ENCODE results near the gene DLK1. TPM values are rescaled to one million over a fixed set of nuclear protein-coding genes. Genes with fewer than 3 reads are reported as not detected.

Gene DLK1
- total RNA-seq, 2 donors from 2014 or later, result 26.2 to 33.0 TPM

DNA sequence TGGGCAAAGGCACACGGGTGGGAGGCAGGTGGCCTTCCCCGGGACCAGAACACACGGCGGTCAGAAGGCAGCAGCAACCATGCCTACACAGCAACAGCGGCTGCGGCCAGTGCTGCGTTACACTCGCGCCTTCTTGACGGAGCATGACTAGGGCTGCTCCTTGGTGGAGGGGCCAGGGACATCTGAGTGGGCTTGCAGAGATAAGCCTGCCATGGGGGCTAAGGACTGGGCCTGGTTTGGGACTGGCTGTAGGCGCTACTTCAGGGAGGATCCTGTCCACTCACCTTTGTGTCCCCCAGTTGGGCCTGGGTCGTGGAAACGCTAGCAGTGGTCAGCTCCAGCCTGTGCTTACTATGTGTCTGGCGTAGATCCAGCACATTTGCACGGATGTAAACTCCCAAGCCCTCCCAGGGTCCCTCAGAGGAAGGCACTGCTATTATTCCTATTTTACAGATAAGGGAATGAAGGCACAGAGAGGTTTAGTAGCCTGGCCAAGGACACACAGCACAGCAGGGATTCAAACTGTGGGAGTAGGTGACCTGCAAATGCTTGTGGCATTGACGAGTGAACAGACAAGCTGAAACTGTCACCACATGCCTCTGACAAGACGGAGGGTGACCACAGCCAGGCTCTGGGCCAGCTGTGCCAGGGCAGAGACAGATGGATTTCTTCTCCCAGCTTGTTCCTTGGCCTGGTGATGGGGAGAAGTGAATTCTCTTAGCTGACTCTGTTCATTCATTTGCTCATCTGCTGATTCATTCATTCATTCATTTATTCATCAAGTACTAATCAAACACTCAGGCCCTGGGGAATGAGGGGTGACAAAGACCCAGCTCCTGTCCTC lies 31.9 kb upstream of the DLK1 start:
- H3K4me3 ChIP-seq, result no peak overlapping the region
- no peaks in the 10 kb centered on the region for H3K4me1 ChIP-seq
- H3K36me3 ChIP-seq (replicated peaks in 1 of 2; ENCODE audit: insufficient read depth in 1 of 2, low read depth in 2 of 2), result no peaks in the 10 kb centered on the region
- no peak for TF ChIP-seq POLR2A (IDR thresholded peaks at IDR 0.05)
- TF ChIP-seq, protein P1, sequence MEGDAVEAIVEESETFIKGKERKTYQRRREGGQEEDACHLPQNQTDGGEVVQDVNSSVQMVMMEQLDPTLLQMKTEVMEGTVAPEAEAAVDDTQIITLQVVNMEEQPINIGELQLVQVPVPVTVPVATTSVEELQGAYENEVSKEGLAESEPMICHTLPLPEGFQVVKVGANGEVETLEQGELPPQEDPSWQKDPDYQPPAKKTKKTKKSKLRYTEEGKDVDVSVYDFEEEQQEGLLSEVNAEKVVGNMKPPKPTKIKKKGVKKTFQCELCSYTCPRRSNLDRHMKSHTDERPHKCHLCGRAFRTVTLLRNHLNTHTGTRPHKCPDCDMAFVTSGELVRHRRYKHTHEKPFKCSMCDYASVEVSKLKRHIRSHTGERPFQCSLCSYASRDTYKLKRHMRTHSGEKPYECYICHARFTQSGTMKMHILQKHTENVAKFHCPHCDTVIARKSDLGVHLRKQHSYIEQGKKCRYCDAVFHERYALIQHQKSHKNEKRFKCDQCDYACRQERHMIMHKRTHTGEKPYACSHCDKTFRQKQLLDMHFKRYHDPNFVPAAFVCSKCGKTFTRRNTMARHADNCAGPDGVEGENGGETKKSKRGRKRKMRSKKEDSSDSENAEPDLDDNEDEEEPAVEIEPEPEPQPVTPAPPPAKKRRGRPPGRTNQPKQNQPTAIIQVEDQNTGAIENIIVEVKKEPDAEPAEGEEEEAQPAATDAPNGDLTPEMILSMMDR (IDR thresholded peaks at IDR 0.05), result no peak
- no peak overlapping the region for H3K27ac ChIP-seq
- H3K27me3 ChIP-seq, result no peaks in the 10 kb centered on the region
- WGBS, 2 donors, result 69 to 73% methylated on average over 2 to 17 of the region's 17 CpGs
- DNase-seq (no peak), ATAC-seq (no peak)
- H3K9me3 ChIP-seq, result no peaks in the 10 kb centered on the region
- intact Hi-C loops (cut with DNase I), result no loop called here

DNA sequence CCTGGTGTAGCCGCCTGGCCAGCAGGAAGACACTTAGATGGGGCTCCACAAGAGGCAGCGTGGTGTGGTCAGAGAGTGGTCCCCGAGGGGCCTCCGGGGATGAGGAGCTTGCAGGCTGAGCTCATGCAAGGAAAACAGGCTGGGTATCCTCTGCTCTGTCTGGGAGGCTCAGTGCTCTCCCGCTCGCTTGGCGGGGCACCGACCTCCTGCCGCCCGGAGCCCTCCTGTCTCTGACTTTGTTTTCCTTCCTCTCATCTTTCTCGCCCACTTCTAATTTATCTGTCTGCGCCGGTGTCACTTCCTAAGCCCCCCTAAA lies 31.3 kb upstream of the DLK1 start:
- no peak for TF ChIP-seq POLR2A (IDR thresholded peaks at IDR 0.05)
- TF ChIP-seq, protein P1 (IDR thresholded peaks at IDR 0.05), result no peak
- no peak overlapping the region for H3K27ac ChIP-seq
- H3K36me3 ChIP-seq (replicated peaks in 1 of 2; ENCODE audit: insufficient read depth in 1 of 2, low read depth in 2 of 2), result no peaks in the 10 kb centered on the region
- H3K4me1 ChIP-seq, result no peaks in the 10 kb centered on the region
- no peaks in the 10 kb centered on the region for H3K9me3 ChIP-seq
- H3K27me3 ChIP-seq, result no peaks in the 10 kb centered on the region
- no peak for DNase-seq
- no peak for ATAC-seq
- 73 to 80% methylated on average over 12 to 13 of the region's 13 CpGs for WGBS, 2 donors
- intact Hi-C loops (cut with DNase I), result no loop called here
- H3K4me3 ChIP-seq, result no peak overlapping the region

DNA sequence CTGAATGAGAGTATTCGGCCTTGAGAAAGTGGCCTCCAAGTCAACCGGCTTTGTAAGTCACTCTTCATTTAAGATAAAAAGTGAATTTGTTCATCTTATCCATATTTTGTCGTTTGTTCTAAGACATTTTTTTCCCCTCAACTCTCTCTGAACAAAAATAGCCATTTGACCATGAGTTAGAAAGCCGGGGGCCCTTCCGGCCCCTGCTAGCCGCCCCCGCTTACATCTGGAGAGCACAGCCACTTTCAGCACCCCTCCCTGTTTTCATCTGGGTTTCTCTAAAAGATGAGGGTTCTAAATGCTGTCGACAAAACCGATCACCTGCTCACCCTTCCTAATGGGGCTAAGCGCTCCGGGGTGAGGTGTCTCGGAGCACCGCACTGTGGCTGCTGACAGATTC lies 30.7 kb upstream of the DLK1 start:
- intact Hi-C loops (cut with DNase I), result no loop called here
- TF ChIP-seq POLR2A (IDR thresholded peaks at IDR 0.05), result no peak
- TF ChIP-seq, protein P1 (IDR thresholded peaks at IDR 0.05), result no peak

DNA sequence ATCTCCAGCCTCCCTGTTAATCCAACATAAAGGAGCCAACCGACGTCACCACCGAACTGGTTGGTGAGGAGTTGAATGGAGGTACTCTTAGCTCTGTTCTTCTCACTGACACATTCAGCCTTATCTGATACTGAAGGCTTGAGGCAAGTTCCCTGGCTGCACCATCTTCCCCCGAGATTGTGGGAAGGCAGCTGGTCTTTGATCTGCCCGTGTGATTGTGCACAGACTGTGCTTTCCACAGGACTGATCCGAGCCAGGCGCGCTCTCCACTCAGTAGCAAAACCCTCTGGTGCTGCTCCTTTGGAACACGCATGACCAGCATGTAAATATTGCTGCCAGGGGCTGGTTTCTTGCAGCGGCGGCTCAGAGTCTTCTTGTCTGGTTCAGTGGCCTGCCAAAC lies 30.1 kb upstream of the DLK1 start:
- WGBS, 2 donors, result 65 to 75% methylated on average over 10 to 11 of the region's 11 CpGs
- DNase-seq, result no peak
- Histone ChIP-seq H3K27me3 (no peaks in the 10 kb centered on the region), H3K27ac (no peak overlapping the region), H3K4me3 (no peak overlapping the region), H3K36me3 (replicated peaks in 1 of 2; ENCODE audit: insufficient read depth in 1 of 2, low read depth in 2 of 2) (no peaks in the 10 kb centered on the region), H3K9me3 (no peaks in the 10 kb centered on the region), H3K4me1 (no peaks in the 10 kb centered on the region)
- no peak for ATAC-seq
- intact Hi-C loops (cut with DNase I), result no loop called here
- TF ChIP-seq, protein P1 (IDR thresholded peaks at IDR 0.05), result no peak
- no peak for TF ChIP-seq POLR2A (IDR thresholded peaks at IDR 0.05)

More for the DNA sequence above, 30.7 kb upstream of the DLK1 start:
- Histone ChIP-seq H3K27me3 (no peaks in the 10 kb centered on the region), H3K27ac (no peak overlapping the region), H3K4me1 (no peaks in the 10 kb centered on the region), H3K36me3 (replicated peaks in 1 of 2; ENCODE audit: insufficient read depth in 1 of 2, low read depth in 2 of 2) (no peaks in the 10 kb centered on the region), H3K9me3 (no peaks in the 10 kb centered on the region), H3K4me3 (no peak overlapping the region)
- DNase-seq (no peak), ATAC-seq (no peak)
- WGBS, 2 donors, result 63 to 73% methylated on average over 13 of the region's 13 CpGs

DNA sequence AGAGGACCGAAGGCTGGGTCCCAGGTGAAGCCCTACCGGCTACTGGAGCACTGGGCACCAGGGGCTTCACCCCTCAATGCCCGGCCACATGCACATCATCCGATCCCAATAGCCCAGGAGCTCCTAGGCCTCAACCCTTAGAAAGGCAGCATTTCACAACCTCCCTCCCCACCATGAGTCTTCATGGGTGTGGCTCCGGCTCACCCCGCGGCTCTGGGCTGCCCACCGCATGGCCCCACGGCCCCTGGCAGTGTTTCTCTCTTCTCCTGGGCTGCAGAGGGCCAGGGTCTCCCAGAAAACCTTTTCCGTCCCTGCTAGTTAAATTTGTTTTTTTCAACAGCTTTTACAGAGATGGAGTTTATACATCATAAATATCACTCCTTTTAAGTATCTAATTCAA lies 28.6 kb upstream of the DLK1 start:
- TF ChIP-seq POLR2A (IDR thresholded peaks at IDR 0.05), result no peak
- TF ChIP-seq, protein P1 (IDR thresholded peaks at IDR 0.05), result no peak
- DNase-seq, result no peak
- H3K36me3 ChIP-seq (replicated peaks in 1 of 2; ENCODE audit: insufficient read depth in 1 of 2, low read depth in 2 of 2), result no peaks in the 10 kb centered on the region
- H3K4me3 ChIP-seq, result no peak overlapping the region
- H3K27me3 ChIP-seq, result no peaks in the 10 kb centered on the region
- intact Hi-C loops (cut with DNase I), result no loop called here
- ATAC-seq, result no peak
- H3K9me3 ChIP-seq, result no peaks in the 10 kb centered on the region
- no peak overlapping the region for H3K27ac ChIP-seq
- no peaks in the 10 kb centered on the region for H3K4me1 ChIP-seq
- whole genome bisulfite sequencing, 2 donors, result 81 to 84% methylated on average over 7 to 10 of the region's 10 CpGs

Data from body of pancreas (tissue), 4 donors.